GM23248 (cell line): ENCODE measurements around the gene HSF5.

Experiments used
- EZH2 ChIP-seq: fragments of 200-600 bp; sonication (generic); IDR thresholded peaks from 2 replicates; pipeline ENCODE4 v1.6.1; 2018; ENCODE audit warnings: antibody characterized with exemption, mild to moderate bottlenecking; ENCODE audit not compliant: insufficient read depth, poor library complexity, severe bottlenecking
- EZH2phosphoT487 ChIP-seq: fragments of 200-600 bp; sonication (generic); IDR thresholded peaks from 2 replicates; pipeline ENCODE4 v1.6.1; 2018; ENCODE audit warnings: antibody characterized with exemption, moderate library complexity, mild to moderate bottlenecking, low read depth; ENCODE audit not compliant: insufficient read depth

DNA sequence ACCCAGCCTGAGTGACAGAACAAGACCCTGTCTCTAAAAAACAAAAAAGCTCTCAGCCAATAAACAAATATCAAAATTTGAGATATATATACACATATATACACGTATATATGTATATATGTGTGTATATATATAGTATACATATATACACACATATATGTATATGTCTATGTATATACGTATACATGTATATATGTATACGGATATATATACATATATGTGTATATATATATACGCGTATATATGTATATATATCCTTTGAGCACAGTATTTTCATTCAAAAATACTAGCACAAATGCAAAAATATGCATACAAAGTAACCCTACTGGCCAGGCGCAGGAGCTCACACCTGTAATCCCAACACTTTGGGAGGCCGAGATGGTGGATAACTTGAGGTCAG is 13.2 kb upstream of the HSF5 start:
- no peak for TF ChIP-seq EZH2
- TF ChIP-seq EZH2phosphoT487, result no peak
